Naive thymus-derived CD8-positive, alpha-beta T cell (primary cell): ENCODE data around the gene GNA15. TPM values are rescaled to one million over a fixed set of nuclear protein-coding genes. Genes with fewer than 3 reads are reported as not detected.
A peak's percentile ranks its signal among the peaks of the same experiment; 100 is the strongest.
"Not testable (repeated sequence)": the region's sequence is repeated elsewhere in the genome, so short reads cannot be mapped to it uniquely, and the experiment has no call there.

ENCODE experiments used
- ATAC-seq, 2 donors: fragments of 150-1000 bp; cut with Tn5 transposase in 1 of 2; sonication (Bioruptor Pico), chemical (Tn5 transposase) in 1 of 2; 1 replicate in 1 of 2; 2 replicates in 1 of 2; pipeline ENCODE4 v1.10.0; 2021; ENCODE audit warnings: mild to moderate bottlenecking in 2 of 2, moderate library complexity in 2 of 2
- POLR2A ChIA-PET: fragments of 350-600 bp; sonication (Branson Sonifier 250); formaldehyde crosslinking; loops from one replicate; lab custom pipeline; 2021; ENCODE audit warnings: antibody characterized with exemption; lab: Charles Lee
- DNase-seq, 10 donors: peaks; one replicate each; pipeline versions ENCODE4 v3.0.0 to v3.0.0-alpha.2; 2020 to 2022
- H3K27ac Mint-ChIP-seq, 10 donors: one replicate each; pipeline ENCODE4 v1.8.0; 2020 to 2022; ENCODE audit warnings: mild to moderate bottlenecking in 10 of 10, mixed read lengths in 10 of 10, moderate library complexity in 4 of 10, inconsistent platforms in 1 of 10
- H3K27me3 Mint-ChIP-seq, 5 donors: one replicate each; pipeline ENCODE4 v1.8.0; 2021 to 2022; ENCODE audit warnings: mixed read lengths in 5 of 5
- H3K36me3 Mint-ChIP-seq, 3 donors: one replicate each; pipeline ENCODE4 v1.8.0; 2020 to 2022; ENCODE audit warnings: mixed read lengths in 3 of 3, mild to moderate bottlenecking in 2 of 3, inconsistent platforms in 1 of 3
- H3K4me1 Mint-ChIP-seq, 4 donors: one replicate each; pipeline ENCODE4 v1.8.0; 2021 to 2022; ENCODE audit warnings: mixed read lengths in 4 of 4
- H3K4me3 Mint-ChIP-seq, 10 donors: one replicate each; pipeline ENCODE4 v1.8.0; 2020 to 2022; ENCODE audit warnings: mild to moderate bottlenecking in 10 of 10, mixed read lengths in 10 of 10, moderate library complexity in 6 of 10, inconsistent platforms in 1 of 10
- H3K9me3 Mint-ChIP-seq, 9 donors: one replicate each; pipeline ENCODE4 v1.8.0; 2020 to 2022; ENCODE audit warnings: mixed read lengths in 9 of 9, mild to moderate bottlenecking in 3 of 9, inconsistent platforms in 1 of 9, moderate library complexity in 1 of 9
- polyA plus RNA-seq, 3 donors: library from polyadenylated mRNA; unstranded; fragments of 300-500 nt; fragmentation: Illumina TruSeq; gene quantifications; one replicate each; pipeline ENCODE4 v1.2.3, GENCODE V29; 2021
- total RNA-seq, 8 experiments: library from RNA in 2 of 8; stranded (reverse) in 2 of 8; gene quantifications; one replicate each; pipeline ENCODE4 v1.2.3 and lab custom pipeline; 2021 to 2026

Gene GNA15
- total and polyA plus RNA-seq, 5 experiments from 2014 or later: 0.19 to 0.39 (median 0.36) TPM; not detected in 2

GRCh38 chr19:3157096-3157845 lies 21.4 kb downstream of the GNA15 start:
- POLR2A ChIA-PET: no interaction called here
- Mint-ChIP-seq H3K4me1 (peaks cover 0 to 12% (median 7%) of the 10 kb centered on the region in 4 donors), H3K27ac (peak overlapping the region in 6 of 10 donors; percentile 27 to 76 (median 72)), H3K4me3 (no peak overlapping the region), H3K27me3 (no peaks in the 10 kb centered on the region), H3K36me3 (peaks cover 0 to 3% (median 0%) of the 10 kb centered on the region in 3 donors), H3K9me3 (peaks cover 0 to 4% (median 0%) of the 10 kb centered on the region in 9 donors)
- DNase-seq (no peak), ATAC-seq (no peak)

GRCh38 chr19:3159565-3159964 lies 23.7 kb downstream of the GNA15 start:
- no peak overlapping the region for H3K27ac Mint-ChIP-seq
- peaks cover 0 to 3% (median 0%) of the 10 kb centered on the region in 3 donors for H3K36me3 Mint-ChIP-seq
- no peak for DNase-seq
- H3K9me3 Mint-ChIP-seq: peaks cover 0 to 4% (median 0%) of the 10 kb centered on the region in 9 donors
- H3K27me3 Mint-ChIP-seq: no peaks in the 10 kb centered on the region
- POLR2A ChIA-PET: interaction anchor here (0.6 to 0.9 kb wide), 2 partner anchors 17 to 143 kb away, joined by 4 to 6 read pairs; no protein-coding TSS in a partner anchor
- H3K4me3 Mint-ChIP-seq: no peak overlapping the region
- ATAC-seq: no peak
- H3K4me1 Mint-ChIP-seq: peaks cover 9 to 25% (median 16%) of the 10 kb centered on the region in 4 donors

- DNase-seq (no peak), ATAC-seq (no peak)
- H3K27ac Mint-ChIP-seq: peak overlapping the region in 2 of 10 donors; percentile 3 to 80
- H3K9me3 Mint-ChIP-seq: peaks cover 0 to 4% (median 0%) of the 10 kb centered on the region in 9 donors
- H3K4me1 Mint-ChIP-seq: peaks cover 9 to 30% (median 16%) of the 10 kb centered on the region in 4 donors
- peaks cover 0 to 3% (median 0%) of the 10 kb centered on the region in 3 donors for H3K36me3 Mint-ChIP-seq
- POLR2A ChIA-PET: interaction anchor here (0.6 to 1.3 kb wide), 2 partner anchors 9 to 144 kb away, joined by 4 read pairs; no protein-coding TSS in a partner anchor
- no peak overlapping the region for H3K4me3 Mint-ChIP-seq
- H3K27me3 Mint-ChIP-seq: no peaks in the 10 kb centered on the region
Observed at GRCh38 chr19:3160219-3160618, 24.4 kb downstream of the GNA15 start.

- peaks cover 0 to 3% (median 0%) of the 10 kb centered on the region in 3 donors for H3K36me3 Mint-ChIP-seq
- peak overlapping the region in 1 of 10 donors; percentile 48 for H3K27ac Mint-ChIP-seq
- H3K4me1 Mint-ChIP-seq: peaks cover 11 to 38% (median 21%) of the 10 kb centered on the region in 4 donors
- H3K4me3 Mint-ChIP-seq: no peak overlapping the region
- no peaks in the 10 kb centered on the region for H3K27me3 Mint-ChIP-seq
- ATAC-seq (no peak), DNase-seq (no peak)
- H3K9me3 Mint-ChIP-seq: peaks cover 0 to 5% (median 0%) of the 10 kb centered on the region in 9 donors
- POLR2A ChIA-PET: interaction anchor here (1.0 to 3.1 kb wide), 3 partner anchors 20 to 25 kb away, joined by 5 to 10 read pairs (median 6); no protein-coding TSS in a partner anchor
Observed at GRCh38 chr19:3161453-3161852, 25.6 kb downstream of the GNA15 start.

DNA sequence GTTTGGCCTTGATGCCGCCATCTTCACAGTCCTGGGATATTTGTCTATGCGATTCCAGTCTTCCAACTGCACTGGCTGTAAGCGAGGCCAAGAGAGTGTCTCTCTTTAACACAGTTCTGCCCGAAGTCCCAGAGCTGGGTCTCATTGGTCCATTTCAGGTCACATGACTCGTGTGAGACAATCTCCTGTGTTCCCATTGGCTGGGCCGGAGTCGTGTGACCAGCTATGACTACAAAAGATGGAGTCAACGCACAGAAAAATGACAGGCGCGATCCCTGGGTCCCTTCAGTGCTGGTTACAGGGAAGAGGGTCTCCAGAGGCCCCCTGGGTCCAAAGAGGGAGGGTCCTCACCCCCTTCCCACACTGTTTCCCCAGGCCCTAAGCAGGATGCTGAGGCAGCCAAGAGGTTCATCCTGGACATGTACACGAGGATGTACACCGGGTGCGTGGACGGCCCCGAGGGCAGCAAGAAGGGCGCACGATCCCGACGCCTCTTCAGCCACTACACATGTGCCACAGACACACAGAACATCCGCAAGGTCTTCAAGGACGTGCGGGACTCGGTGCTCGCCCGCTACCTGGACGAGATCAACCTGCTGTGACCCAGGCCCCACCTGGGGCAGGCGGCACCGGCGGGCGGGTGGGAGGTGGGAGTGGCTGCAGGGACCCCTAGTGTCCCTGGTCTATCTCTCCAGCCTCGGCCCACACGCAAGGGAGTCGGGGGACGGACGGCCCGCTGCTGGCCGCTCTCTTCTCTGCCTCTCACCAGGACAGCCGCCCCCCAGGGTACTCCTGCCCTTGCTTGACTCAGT lies 26.8 kb downstream of the GNA15 start:
- no peak overlapping the region for H3K4me3 Mint-ChIP-seq
- H3K27ac Mint-ChIP-seq: peak overlapping the region in 3 of 10 donors; percentile 44 to 65 (median 58)
- peaks cover 0 to 5% (median 0%) of the 10 kb centered on the region in 9 donors for H3K9me3 Mint-ChIP-seq
- POLR2A ChIA-PET: interaction anchor here (0.7 to 3.1 kb wide), 3 partner anchors 19 to 24 kb away, joined by 4 to 10 read pairs (median 6); no protein-coding TSS in a partner anchor
- no peak for ATAC-seq
- no peak for DNase-seq
- H3K27me3 Mint-ChIP-seq: no peaks in the 10 kb centered on the region
- H3K4me1 Mint-ChIP-seq: peaks cover 11 to 34% (median 18%) of the 10 kb centered on the region in 4 donors
- peaks cover 0 to 3% (median 0%) of the 10 kb centered on the region in 3 donors for H3K36me3 Mint-ChIP-seq

DNA sequence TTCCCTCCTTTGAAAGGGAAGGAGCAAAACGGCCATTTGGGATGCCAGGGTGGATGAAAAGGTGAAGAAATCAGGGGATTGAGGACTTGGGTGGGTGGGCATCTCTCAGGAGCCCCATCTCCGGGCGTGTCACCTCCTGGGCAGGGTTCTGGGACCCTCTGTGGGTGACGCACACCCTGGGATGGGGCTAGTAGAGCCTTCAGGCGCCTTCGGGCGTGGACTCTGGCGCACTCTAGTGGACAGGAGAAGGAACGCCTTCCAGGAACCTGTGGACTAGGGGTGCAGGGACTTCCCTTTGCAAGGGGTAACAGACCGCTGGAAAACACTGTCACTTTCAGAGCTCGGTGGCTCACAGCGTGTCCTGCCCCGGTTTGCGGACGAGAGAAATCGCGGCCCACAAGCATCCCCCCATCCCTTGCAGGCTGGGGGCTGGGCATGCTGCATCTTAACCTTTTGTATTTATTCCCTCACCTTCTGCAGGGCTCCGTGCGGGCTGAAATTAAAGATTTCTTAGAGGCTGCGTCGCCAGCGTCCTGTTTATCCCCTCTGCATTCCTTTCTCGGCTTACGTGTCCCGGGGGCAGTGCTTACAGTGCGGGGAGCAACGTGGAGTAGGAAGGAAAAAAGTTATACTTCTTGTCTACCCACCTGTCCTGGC lies 27.5 kb downstream of the GNA15 start:
- H3K4me3 Mint-ChIP-seq: peak overlapping the region in 4 of 10 donors; percentile 24 to 65 (median 55)
- H3K9me3 Mint-ChIP-seq: peaks cover 0 to 5% (median 0%) of the 10 kb centered on the region in 9 donors
- H3K36me3 Mint-ChIP-seq: peaks cover 0 to 3% (median 0%) of the 10 kb centered on the region in 3 donors
- H3K4me1 Mint-ChIP-seq: peaks cover 11 to 40% (median 17%) of the 10 kb centered on the region in 4 donors
- POLR2A ChIA-PET: interaction anchor here (1.3 to 3.4 kb wide), 3 partner anchors 13 to 21 kb away, joined by 3 to 14 read pairs (median 10); no protein-coding TSS in a partner anchor
- DNase-seq (peak; percentile 50 to 83 (median 67)), ATAC-seq (peak; percentile 97 to 99)
- H3K27me3 Mint-ChIP-seq: no peaks in the 10 kb centered on the region
- H3K27ac Mint-ChIP-seq: peak overlapping the region in 8 of 10 donors; percentile 3 to 80 (median 64)

- ATAC-seq: no peak
- no peak for DNase-seq
- peaks cover 0 to 3% (median 0%) of the 10 kb centered on the region in 3 donors for H3K36me3 Mint-ChIP-seq
- H3K9me3 Mint-ChIP-seq: peaks cover 0 to 5% (median 0%) of the 10 kb centered on the region in 9 donors
- peak overlapping the region in 1 of 10 donors; percentile 75 for H3K27ac Mint-ChIP-seq
- H3K4me3 Mint-ChIP-seq: no peak overlapping the region
- POLR2A ChIA-PET: interaction anchor here (1.3 to 3.4 kb wide), 3 partner anchors 13 to 20 kb away, joined by 3 to 14 read pairs (median 10); no protein-coding TSS in a partner anchor
- peaks cover 11 to 40% (median 17%) of the 10 kb centered on the region in 4 donors for H3K4me1 Mint-ChIP-seq
- no peaks in the 10 kb centered on the region for H3K27me3 Mint-ChIP-seq
Observed at GRCh38 chr19:3163943-3164342, 28.1 kb downstream of the GNA15 start.

GRCh38 chr19:3167533-3168272 lies 31.9 kb downstream of the GNA15 start:
- Mint-ChIP-seq H3K4me1 (peaks cover 12 to 61% (median 26%) of the 10 kb centered on the region in 4 donors), H3K27me3 (no peaks in the 10 kb centered on the region), H3K4me3 (no peak overlapping the region), H3K9me3 (peaks cover 0 to 4% (median 0%) of the 10 kb centered on the region in 9 donors), H3K27ac (peak overlapping the region in 5 of 10 donors; percentile 7 to 73 (median 24)), H3K36me3 (no peaks in the 10 kb centered on the region)
- POLR2A ChIA-PET: interaction anchor here (1.0 kb wide), 1 partner anchor 9 kb away, joined by 5 read pairs; no protein-coding TSS in a partner anchor
- DNase-seq (no peak), ATAC-seq (no peak)

- no peaks in the 10 kb centered on the region for H3K36me3 Mint-ChIP-seq
- DNase-seq: peak in 1 of 10 donors; percentile 39
- H3K4me3 Mint-ChIP-seq: no peak overlapping the region
- ATAC-seq: no peak
- H3K27me3 Mint-ChIP-seq: no peaks in the 10 kb centered on the region
- H3K4me1 Mint-ChIP-seq: peaks cover 9 to 47% (median 24%) of the 10 kb centered on the region in 4 donors
- H3K27ac Mint-ChIP-seq: peak overlapping the region in 9 of 10 donors; percentile 25 to 87 (median 78)
- no peaks in the 10 kb centered on the region for H3K9me3 Mint-ChIP-seq
- POLR2A ChIA-PET: interaction anchor here (1.1 to 1.4 kb wide), 2 partner anchors 9 to 11 kb away, joined by 4 to 5 read pairs; no protein-coding TSS in a partner anchor
Observed at GRCh38 chr19:3171894-3172672, 36.2 kb downstream of the GNA15 start.

DNA sequence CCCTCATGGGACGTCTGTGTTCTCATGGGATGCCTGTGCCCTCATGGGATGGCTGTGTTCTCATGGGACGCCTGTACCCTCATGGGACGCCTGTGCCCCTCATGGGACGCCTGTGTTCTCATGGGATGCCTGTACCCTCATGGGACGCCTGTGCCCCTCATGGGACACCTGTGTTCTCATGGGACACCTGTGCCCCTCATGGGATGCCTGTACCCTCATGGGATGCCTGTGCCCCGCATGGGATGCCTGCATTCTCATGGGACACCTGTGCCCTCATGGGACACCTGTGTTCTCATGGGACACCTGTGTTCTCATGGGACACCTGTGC lies 36.8 kb downstream of the GNA15 start:
- not testable (repeated sequence) for H3K36me3 Mint-ChIP-seq, DNase-seq, H3K27me3 Mint-ChIP-seq, H3K9me3 Mint-ChIP-seq, H3K4me3 Mint-ChIP-seq, ATAC-seq
- POLR2A ChIA-PET: interaction anchor here (1.4 kb wide), 1 partner anchor 11 kb away, joined by 5 read pairs; no protein-coding TSS in a partner anchor
- H3K27ac Mint-ChIP-seq: peak overlapping the region in 5 of 10 donors; percentile 20 to 87 (median 78)
- peaks cover 12 to 51% (median 28%) of the 10 kb centered on the region in 4 donors for H3K4me1 Mint-ChIP-seq
